ENCODE results near the gene RPL38.
A peak's percentile ranks its signal among the peaks of the same experiment; 100 is the strongest.
"Not testable (repeated sequence)": the region's sequence is repeated elsewhere in the genome, so short reads cannot be mapped to it uniquely, and the experiment has no call there.

RPL38 gene

DNA sequence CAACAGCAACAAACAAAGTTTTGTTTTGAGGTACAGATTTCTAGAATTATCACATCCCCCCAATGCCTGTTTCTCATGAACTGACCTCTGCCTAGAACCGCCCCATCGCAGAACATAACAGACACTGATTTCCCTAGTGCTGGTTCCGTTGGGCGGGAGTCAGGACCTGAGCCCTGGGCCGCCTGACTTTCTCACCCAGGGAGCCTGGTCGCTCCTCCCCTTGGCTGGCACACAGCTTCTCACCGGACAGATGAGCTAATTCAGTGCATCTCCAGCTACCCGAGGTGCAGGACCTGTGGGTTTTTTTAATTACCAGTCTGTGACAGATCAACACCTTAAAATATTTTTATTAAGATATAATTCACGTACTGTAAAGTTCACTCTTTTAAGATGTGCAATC, 20.1 kb upstream of the RPL38 start:
- no peak for DNase-seq (ENCODE audit: low read depth in 3 of 3)

DNA sequence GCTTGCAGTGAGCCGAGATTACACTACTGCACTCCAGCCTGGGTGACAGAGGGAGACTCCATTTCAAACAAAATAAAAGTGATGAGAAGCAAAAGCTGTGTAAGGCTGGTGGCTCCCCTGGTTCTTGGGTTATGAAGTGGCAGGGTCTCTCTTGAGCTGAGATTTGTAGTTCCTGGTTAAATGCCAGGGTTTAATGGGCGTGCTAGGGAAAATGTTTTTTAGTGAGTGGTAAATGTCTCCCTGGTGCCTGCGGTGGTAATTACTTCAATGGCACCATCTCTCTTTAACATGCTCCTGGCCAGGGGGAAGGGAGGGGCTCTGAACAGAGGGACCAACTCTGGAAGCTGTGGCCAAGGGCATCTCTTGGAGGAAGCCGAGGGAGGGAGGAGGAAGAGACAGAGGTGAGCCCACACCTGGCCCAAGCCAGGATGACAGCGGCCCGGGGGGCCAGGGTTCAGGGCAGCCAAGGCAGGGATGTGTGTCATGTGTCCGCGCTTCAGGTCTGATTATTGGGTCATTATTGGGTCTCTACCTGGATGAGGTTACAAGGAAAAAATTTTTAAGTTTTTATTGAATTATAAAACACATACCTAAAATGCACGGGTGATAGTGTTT, 17.8 kb upstream of the RPL38 start:
- DNase-seq (ENCODE audit: low read depth in 3 of 3): no peak

DNA sequence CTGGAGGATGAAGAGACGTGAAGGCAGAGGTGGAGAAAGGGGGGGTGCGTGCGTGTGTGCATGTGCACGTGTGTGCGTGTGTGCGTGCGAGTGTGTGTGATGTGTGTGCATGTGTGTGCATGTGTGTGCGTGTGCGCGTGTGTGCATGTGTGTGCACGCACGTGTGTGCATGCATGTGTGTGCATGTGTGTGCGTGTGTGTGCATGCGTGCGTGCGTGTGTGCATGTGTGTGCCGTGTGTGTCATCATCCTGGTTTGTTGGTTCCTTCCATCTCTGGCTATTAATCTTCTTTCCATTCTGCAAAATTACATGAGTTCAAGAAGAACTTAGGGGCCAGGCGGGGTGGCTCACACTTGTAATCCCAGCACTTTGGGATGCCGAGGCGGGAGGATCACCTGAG, 17.0 kb upstream of the RPL38 start:
- DNase-seq (ENCODE audit: low read depth in 3 of 3): no peak

DNA sequence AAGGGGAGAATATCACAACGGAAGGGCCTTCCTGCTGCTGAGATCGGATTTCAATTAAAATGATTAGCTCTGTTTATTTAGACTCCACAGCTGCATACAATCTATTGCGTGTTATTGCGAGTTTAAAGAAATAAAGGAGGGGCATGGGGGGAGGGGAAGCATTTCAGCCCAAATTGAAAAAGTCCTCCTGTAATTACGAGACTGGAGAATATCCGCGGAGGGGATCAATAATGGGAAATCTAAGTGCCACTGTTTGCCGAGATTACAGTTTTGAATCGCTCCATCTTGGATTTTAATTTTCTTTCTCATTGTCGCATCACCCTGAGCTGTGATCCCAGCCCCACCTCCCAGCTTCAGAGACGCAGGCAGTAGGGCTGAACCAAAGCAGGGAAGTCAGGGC, 15.7 kb upstream of the RPL38 start:
- DNase-seq (ENCODE audit: low read depth in 3 of 3): no peak

DNA sequence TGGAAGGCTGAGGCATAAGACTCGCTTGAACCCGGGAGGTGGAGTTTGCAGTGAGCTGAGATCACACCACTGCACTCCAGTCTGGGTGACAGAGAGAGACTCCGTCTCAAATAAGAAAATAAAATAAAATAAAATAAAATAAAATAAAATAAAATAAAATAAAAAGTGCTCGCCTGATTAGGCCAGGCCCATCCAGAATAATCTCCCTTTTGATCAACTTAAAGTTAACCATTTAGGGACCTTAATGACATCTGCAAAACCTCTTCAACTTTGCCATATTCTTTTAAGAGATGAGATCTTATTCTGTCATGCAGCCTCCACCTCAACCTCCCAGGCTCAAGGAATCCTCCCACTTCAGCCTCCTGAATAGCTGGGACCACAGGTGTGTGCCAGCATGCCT, 14.8 kb upstream of the RPL38 start:
- not testable (repeated sequence) for DNase-seq (ENCODE audit: low read depth in 3 of 3)

DNA sequence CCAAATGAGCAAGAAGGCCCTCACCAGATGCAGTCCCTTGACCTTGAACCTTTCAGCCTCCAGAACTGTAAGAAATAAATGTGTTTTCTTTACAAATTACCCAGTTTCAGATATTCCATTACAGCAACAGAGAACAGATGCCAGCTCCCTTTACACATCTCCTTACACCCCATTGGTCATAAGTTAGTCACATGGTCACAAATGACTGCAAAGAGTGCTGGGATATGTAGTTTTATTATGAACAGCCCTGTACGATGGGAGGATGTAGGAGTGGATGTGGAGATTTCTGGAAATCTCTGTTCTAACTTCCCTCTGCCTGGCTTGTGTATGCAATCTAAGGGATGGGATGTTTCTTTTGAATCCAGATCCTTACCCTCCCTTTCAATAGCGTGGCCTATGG, 13.3 kb upstream of the RPL38 start:
- no peak for DNase-seq (ENCODE audit: low read depth in 3 of 3)

DNA sequence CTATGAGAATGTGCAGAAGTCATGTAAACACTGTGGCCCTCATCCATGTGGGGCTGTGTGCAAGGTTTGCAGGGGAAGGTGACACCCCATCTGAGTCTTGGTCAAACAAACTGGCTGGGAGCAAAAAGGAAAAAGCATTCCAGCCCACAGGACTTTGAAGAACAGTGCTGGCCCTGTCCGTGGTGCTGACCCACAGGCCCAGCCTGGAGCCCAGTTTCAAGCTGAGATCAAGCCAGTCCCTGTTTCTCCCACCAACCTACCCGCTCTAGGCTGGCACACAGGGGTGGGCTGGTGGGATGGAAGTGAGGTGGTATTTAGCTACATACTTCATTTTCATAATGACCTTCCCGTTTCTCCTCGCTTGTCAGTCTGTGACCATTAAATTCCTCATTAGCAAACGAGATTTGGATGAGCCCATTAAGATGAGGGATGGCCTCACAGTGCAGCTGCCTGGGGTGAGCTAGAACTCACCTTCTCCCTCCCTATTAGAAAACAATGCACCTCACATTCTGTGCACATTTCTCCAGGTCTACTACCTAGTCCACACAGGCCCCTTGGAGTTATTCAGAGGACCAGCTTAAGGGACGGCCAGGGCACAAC, 12.6 kb upstream of the RPL38 start:
- DNase-seq (ENCODE audit: low read depth in 3 of 3): no peak

DNA sequence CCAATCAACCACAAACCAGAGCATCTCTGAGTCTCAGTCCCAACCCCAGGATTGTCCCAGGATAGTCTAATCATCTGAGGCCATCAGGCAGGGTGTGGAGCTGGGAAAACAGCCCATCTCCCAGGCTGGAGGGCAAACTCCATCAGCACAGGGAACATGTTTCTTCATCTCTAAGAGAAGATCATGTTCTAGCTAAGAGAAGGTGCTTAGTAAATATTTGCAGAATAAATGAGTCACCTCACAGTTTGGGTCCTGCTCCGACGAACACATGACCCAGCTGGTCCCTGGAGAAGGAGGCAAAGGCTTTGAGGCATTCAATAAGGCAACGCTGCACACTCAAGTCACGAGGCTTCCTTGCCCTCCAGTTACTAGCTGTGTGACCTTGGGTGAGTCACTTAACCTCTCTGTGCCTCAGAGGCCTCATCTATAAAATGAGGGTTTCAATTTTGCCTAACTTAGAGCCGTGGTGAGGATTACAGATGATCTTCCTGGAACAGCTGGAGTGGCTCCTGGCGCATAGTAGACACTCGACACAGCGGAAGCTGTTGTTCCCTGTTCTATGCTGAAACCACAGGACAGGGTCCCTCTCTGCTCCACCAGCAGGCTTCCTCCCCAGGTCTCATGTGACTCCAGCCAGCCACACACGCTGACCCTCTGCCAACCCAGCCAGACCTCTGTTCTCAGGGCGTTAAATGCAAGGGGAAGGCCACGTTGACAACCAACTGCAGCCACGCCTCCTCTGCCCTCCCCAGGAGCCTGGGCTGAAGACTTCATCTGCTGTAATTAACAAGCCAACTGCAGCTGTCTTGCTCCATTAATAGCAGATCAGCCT, 10.3 kb upstream of the RPL38 start:
- DNase-seq (ENCODE audit: low read depth in 3 of 3): no peak

DNA sequence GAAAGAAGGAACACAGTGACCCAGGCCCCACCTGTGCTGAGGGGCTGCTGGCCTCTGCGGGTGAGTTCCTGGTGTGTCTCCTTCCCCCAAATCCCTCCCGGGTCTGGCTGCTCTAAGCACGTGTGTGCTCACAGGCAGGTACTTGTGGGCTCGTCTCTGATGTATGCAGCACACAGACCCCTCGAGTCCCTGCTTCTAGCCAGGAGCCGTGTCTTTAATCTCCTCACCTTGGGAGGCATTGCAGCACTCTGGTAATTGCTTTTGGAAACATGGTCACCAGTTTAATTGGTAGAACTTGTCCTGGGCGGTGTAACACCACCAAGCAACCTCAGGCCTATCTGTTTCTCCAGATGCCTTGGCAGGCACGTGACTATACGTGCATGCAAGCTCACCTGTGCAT, 8.8 kb upstream of the RPL38 start:
- no peak for DNase-seq (ENCODE audit: low read depth in 3 of 3)

DNA sequence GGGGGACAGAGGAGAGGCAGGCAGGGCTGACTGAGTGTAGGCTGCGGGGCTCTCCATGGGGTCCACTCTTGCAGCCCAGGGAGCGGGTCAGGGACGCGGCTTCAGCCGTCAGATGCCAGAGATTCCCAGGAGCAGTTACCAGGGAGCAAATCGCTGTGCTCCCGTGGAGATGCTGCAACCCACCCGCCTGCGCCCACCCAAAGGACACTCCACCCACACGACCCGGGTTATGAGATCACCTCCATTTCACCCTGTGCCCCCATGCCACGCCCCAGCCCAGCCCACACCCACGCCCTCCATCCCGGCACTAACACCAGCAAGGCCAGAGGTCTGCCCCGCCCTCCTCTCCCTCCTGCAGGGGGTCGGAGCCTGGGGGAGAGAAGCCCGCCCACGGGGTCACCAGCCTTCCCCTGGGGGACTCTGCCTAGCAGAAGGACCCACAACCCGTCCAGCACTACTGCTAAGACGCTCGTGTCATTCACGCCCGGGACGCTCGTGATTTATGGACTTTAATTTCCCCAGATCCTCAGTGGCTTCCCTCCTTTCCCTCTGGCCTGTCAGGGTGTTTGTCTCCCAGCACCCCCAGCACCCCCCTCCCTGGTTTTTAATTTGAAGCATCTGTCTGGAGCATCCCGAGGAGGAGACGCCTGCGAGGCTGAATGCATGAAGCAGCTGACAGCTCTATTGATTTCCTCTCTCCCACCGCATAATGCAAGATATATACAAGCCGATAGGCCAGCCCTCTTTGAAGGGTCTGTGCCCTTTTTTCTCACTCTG, 6.7 kb upstream of the RPL38 start:
- no peak for DNase-seq (ENCODE audit: low read depth in 3 of 3)

DNA sequence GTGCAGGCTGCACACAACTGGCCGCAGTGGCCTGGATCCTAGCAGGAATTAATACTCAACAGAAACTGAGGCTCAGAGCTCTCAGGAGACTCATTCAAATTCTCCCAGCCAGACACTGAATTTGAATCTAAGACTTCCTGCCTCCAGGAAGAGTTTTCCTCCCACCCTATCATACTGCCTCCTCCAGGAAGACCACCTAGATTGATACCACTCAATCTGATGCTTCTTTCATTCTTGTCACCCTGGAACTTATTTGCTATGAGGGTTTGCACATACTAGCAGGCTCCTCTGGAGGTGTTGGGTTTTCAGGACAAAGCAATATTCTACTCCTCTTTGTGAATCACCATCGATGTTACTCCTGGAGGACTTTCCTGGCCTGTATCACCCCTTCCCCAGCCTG, 5.7 kb upstream of the RPL38 start:
- no peak for DNase-seq (ENCODE audit: low read depth in 3 of 3)

DNA sequence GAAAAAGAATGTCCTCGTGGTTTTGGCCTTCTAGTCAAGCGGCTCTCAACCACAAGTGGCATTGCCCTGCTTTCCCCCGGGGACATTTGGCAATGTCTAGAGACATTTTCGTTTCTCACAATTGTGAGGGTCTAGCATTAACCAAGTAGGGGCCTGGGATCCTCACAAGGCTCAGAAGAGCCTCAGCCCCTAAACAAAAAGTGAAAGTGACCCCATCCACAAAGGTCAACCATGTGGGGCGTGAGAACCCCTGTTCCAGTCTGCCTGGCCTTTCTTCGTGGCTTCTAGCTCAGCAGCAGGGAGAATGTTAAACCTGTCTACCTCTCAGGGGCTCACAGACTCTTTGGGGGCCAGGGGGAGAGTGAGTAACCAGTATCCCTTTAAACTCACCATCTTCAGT, 4.8 kb upstream of the RPL38 start:
- DNase-seq (ENCODE audit: low read depth in 3 of 3): no peak

DNA sequence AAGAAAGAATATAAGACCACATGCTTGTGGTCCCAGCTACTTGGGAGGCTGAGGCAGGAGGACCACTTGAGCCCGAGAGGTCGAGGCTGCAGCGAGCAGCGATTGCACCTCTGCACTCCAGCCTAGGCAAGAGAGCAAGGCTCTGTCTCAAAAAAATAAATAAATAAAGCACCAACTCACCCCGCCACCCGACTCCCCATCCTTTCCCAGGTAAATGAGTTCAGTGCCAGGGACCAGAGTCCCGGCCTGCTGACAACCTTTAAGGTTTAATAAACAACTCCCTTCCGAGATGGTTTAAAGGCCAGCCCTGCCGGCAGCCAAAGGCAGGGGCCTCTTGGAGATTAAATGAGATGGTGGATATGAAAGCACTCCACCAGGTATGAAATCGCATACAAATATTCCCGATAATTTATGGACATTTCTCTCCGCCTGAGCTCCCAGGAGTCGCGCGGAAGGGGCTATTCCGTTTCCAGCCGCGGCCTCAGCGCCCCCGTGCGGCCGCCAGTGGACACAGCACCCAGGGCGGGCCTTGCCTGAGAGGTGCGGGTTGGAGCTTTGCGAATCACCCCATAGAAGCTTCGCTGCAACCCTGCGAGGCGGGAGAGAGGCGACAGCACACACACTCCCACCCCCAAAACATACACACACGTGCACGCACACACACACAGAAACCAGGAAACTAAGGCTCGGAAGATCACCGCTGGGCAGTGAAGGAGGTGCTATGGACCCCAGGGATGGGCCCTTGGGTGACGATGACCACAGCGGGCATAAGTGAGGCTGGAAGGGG, 4.0 kb upstream of the RPL38 start:
- DNase-seq (ENCODE audit: low read depth in 3 of 3): peak in 1 of 3 experiments; percentile 35

DNA sequence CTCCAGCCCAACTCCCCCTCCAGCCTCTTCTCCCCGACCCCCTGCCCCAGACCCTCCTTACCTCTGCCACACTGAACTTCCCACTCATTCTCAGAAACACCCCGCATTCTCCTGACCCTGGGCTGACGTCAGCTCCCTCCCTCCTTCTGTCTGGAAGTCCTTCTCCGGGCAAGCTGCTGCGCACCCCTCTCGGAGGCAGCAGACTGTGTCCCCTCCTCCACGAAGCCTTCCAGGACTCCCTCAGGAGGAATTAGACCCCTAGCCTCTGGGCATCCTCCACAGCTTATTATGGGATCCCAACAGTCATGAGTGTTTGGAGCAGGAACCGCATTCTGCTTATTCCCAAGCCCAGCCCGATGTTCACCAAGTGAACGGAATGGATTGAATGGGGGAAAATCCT, 3.4 kb upstream of the RPL38 start:
- DNase-seq (ENCODE audit: low read depth in 3 of 3): no peak

DNA sequence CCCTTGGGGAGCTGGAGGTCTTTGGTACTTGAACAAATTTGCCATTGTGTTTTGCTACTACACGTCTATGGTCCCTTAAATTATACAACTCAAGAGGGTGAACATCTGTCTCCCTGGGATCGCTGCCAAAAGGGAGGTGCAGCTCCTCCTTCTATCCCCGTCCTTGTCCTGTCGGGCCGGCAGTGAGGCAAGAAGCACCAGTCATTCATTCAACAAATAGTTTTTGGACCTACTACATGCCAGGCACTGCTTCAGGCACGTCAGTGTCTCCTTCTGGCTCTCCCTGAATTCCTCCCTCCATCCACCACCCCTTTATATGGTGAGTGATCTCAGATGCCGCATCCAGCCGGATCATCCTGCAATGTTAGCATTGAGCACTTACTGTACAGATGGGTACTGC, 2.2 kb upstream of the RPL38 start:
- DNase-seq (ENCODE audit: low read depth in 3 of 3): no peak

DNA sequence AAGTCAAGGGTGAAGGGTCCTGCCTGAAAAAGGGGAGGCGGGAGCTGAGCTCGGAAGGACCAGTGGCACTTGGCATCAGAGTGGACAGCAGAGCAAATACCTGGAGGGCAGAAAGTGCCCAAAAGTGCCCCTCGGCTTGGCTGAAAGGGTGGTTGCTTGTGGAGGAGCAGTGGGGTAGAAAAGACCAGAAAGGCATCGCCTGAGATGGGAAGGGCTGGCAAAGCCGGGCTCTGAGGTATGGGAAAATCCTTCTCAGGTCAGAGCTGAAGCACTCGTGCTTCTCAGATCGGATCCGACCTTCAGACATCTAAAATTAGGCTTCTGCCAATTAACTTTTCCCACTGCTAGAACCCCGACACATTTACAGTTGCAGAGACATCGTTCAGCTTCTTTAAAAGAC, 1.5 kb upstream of the RPL38 start:
- no peak for DNase-seq (ENCODE audit: low read depth in 3 of 3)

DNA sequence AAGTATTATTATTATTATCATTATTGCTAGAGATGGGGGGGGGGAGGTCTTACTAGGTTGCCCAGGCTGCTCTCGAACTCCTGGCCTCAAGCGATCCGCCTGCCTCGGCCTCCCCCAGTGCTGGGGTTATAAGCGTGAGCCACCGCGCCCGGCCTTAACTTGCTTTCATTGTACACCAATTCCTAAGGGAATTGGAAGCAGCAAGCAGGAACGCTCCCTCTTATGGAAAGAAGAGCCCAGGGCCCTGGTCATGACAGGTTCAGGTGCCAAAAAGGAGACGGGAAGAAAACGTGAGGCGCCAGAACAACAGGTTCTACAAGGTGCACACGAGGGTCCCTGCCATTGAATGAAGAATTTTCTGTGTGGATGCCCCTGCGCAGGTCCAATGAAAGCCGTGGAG, 540 bp upstream of the RPL38 start:
- no peak for DNase-seq (ENCODE audit: low read depth in 3 of 3)

DNA sequence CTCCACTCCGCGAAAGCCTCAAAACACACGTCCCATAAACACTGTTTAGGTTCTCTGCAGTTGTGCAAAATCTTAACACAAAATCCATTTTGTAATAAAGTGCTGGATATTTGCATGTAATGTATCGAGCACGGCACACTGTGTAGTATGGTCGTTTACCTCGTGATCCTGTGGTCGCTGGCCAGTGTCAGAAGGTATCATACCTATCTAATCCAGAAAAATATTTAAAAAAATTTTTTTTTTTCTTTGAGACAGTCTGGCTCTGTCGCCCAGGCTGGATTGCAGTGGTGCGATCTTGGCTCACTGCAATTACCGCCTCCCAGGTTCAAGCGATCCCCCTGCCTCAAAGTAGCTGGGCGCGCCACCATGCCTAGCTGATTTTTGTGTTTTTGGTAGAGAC, 996 bp downstream of the RPL38 start:
- DNase-seq (ENCODE audit: low read depth in 3 of 3): no peak

DNA sequence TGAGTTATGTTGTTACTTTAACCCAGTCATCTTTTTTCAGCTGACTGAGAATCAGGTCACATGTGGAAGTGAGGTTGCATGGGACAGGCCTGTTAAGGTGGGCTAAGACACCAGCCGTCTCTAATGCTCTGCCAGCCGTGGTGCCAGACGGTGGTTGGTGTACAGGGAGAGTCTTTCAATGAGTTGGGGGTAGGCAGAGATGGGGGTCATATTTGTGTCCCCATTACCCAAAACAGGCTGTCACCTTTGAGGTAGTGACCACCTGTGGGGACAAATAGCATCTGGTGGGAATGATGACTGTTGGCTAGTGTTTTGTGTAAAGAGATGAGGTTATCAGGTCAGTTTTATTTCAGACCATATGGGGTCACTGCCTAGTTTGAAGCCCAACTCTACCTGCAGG, 1.8 kb downstream of the RPL38 start:
- DNase-seq (ENCODE audit: low read depth in 3 of 3): no peak

DNA sequence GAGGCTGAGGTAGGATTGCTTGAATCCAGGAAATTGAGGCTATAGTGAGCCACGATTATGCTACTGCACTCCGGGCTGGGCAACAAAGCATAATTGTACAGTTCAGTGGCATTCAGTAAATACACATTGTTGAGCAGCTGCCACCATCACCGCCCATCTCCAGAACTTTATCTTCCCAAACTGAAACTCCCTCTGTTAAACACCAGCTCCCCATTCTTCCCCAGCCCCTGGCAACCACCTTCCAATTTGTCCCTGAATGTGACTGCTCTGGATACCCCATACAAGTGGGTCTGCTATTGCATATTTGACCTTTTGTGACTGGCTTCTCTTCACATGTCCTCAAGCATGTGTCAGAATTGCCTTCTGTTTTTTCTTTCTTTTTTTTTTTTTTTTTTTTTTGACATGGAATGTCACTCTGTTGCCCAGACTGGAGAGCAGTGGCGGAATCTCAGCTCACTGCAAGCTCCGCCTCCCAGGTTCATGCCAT, 2.9 kb downstream of the RPL38 start:
- no peak for DNase-seq (ENCODE audit: low read depth in 3 of 3)
